Stimulated activated CD8-positive, alpha-beta memory T cell treated with anti-CD3 and anti-CD28 coated beads, Interleukin-7, amount 100 ng/mL, for 1 hour (primary cell): Measurements from ENCODE around the gene SFT2D3.
"Not testable (repeated sequence)": the region's sequence is repeated elsewhere in the genome, so short reads cannot be mapped to it uniquely, and the experiment has no call there.

Experiments
- DNase-seq, 2 donors: peaks; one replicate each; pipeline ENCODE4 v3.0.0-alpha.2; 2020; ENCODE audit warnings: low read depth in 2 of 2

Gene SFT2D3

DNA sequence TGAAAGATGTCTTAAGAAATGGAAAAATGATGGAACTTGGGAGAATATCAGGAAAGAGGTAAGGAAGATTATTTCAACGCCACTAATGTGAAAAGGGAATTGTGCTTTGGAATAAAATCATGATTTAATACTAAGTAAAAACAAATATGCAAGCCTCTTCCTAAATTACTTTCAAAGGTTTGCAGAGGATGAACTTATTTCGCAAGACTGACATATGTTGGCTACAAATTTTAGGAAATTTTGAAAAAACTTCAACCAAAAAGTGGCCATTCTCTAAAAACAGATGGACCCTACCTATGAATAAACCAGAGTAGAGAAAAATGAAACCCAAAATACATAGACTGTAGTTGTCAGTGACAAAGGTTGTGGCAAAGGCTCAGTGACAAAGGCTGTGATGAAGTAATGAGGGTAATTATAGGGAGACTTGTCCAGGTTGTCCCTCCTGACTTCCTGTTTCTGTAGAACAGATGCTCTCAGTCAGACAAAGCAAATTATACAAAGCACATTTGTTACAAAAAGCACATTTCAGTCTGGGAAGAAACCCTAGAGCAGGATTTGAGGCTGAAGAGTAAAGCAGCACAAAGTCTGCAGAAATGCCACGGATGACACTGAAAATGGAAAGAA is 39.5 kb downstream of the SFT2D3 start:
- no peak for DNase-seq

DNA sequence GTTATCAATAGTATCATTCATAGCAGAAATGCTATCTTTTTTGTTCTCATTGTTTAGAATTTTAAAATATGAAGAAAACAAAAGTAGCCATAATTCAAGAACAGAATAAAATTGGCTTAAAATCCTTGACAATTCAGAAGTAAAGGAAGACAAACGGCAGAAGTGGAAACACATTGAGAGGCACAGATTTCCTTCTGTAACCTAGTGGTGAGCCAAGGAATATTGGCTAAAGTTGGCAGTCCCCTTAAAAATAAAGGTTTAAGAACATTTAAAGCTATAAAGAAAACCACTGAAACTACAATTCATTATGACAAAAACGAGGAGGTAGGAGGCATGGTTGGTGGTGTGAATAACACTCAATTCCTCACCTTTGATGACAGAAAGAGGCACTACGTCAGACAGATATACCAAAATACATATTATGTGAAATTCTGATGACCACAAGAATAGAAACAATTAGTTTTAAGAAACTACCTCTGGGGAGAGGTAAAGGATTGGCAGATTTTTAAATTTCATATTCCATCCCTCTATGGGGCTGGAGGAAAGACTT is 42.3 kb downstream of the SFT2D3 start:
- no peak for DNase-seq

DNA sequence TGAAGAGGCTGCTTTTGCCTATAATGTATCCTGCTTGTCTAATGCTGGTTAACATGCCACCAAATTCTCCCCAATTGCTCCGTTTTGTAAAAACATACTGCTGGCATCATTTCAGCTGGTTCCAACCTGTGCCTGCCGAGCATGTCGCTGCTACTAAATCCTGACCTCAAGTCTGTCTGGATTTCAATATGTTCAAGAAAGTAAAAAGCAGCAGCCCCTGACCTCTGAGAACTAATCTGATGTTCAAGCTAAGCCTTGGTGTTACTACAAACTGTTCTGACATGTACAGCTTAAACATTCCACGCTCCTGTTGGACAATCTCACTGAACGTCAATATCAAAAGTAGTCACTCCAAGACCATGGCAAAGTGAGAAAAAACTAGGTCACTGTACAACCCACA is 46.3 kb downstream of the SFT2D3 start:
- DNase-seq = no peak

GRCh38 chr2:127749537-127749936 is 48.2 kb downstream of the SFT2D3 start:
- DNase-seq = not testable (repeated sequence)

DNA sequence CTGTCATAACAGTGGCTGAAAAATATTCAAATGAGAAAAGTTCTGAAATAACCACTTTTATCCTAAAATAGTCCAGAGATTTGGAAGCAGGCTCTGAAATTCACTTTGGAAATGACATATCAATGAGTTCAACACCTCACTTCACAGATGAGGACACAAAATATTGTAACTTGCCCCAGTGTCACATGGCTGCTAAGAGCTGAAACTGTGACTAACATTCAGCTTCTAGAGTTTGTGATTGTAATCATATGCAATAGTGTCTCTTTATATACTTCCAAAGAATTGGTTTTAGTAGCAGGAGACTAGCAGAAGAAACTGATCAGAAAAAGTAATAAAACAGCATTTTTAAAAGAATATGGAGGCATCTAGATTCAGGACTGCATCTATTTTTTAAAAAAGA is 52.1 kb downstream of the SFT2D3 start:
- no peak for DNase-seq

GRCh38 chr2:127754186-127754585 is 52.9 kb downstream of the SFT2D3 start:
- DNase-seq = no peak
